Activated naive CD8-positive, alpha-beta T cell (primary cell): Measurements from ENCODE around the gene THSD4.

Source experiments
- H3K27ac Mint-ChIP-seq: one replicate; pipeline ENCODE4 v1.8.0; 2021; ENCODE audit warnings: mixed read lengths
- H3K27me3 Mint-ChIP-seq: one replicate; pipeline ENCODE4 v1.8.0; 2021; ENCODE audit warnings: mixed read lengths
- H3K36me3 Mint-ChIP-seq: one replicate; pipeline ENCODE4 v1.8.0; 2021; ENCODE audit warnings: mixed read lengths
- H3K4me1 Mint-ChIP-seq: one replicate; pipeline ENCODE4 v1.8.0; 2021; ENCODE audit warnings: low read depth, mixed read lengths
- H3K4me3 Mint-ChIP-seq: one replicate; pipeline ENCODE4 v1.8.0; 2021; ENCODE audit warnings: mild to moderate bottlenecking, mixed read lengths
- H3K9me3 Mint-ChIP-seq: one replicate; pipeline ENCODE4 v1.8.0; 2021; ENCODE audit warnings: low read depth, mixed read lengths

THSD4 gene

DNA sequence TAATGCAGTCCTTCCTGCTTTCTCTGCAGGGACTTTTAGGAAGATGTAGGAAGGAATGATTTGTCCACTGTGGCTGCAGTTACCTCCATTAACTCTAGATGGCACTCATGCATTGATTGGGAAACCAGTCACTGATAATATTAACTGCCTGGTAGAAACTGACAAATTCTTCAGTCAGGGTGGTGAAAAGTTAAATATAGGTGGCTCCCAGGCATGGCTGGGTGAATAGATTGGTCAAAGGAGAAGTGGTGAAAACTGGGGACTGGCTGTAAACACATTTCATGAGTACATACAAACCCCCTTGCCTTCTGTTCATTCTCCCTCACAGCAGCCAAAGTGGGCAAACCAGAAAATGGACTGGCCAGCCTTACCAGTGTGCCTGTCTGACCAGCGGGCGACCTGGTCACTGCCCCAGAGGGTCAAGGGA lies 333.4 kb downstream of the THSD4 start:
- Mint-ChIP-seq H3K4me3 (no peak overlapping the region), H3K9me3 (no peaks in the 10 kb centered on the region), H3K4me1 (no peaks in the 10 kb centered on the region), H3K27ac (no peak overlapping the region), H3K27me3 (no peaks in the 10 kb centered on the region), H3K36me3 (no peaks in the 10 kb centered on the region)

- H3K9me3 Mint-ChIP-seq = no peaks in the 10 kb centered on the region
- H3K27me3 Mint-ChIP-seq = no peaks in the 10 kb centered on the region
- H3K27ac Mint-ChIP-seq = no peak overlapping the region
- no peaks in the 10 kb centered on the region for H3K36me3 Mint-ChIP-seq
- no peak overlapping the region for H3K4me3 Mint-ChIP-seq
- H3K4me1 Mint-ChIP-seq = no peaks in the 10 kb centered on the region
Observed at GRCh38 chr15:71449363-71449762, 334.1 kb downstream of the THSD4 start.

DNA sequence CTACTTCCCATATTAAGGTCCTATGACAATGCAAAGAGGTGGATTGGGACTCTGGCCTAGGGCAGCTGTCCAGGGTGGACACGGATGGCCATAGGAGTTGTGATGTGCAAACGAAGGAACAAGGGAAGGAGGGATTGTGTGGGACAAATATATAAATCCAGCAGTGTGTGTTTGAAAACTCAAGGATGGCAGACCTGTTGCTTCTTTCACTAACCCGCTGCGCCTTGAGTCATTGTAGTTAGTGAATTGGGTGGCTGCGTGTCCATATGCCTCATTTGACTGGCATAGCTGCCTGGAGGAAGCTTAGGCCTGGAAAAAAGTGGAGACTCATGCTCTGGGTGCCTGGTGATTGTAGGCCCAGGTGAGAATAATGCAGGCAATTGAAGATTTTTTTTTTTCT lies 334.7 kb downstream of the THSD4 start:
- Mint-ChIP-seq H3K4me3 (no peak overlapping the region), H3K36me3 (no peaks in the 10 kb centered on the region), H3K27me3 (no peaks in the 10 kb centered on the region), H3K27ac (no peak overlapping the region), H3K4me1 (no peaks in the 10 kb centered on the region), H3K9me3 (no peaks in the 10 kb centered on the region)

- no peak overlapping the region for H3K27ac Mint-ChIP-seq
- H3K9me3 Mint-ChIP-seq = no peaks in the 10 kb centered on the region
- peaks cover 2% of the 10 kb centered on the region for H3K27me3 Mint-ChIP-seq
- H3K36me3 Mint-ChIP-seq = no peaks in the 10 kb centered on the region
- no peak overlapping the region for H3K4me3 Mint-ChIP-seq
- no peaks in the 10 kb centered on the region for H3K4me1 Mint-ChIP-seq
Observed at GRCh38 chr15:71451130-71451529, 335.9 kb downstream of the THSD4 start.

- H3K27me3 Mint-ChIP-seq = peaks cover 6% of the 10 kb centered on the region
- H3K27ac Mint-ChIP-seq = no peak overlapping the region
- H3K36me3 Mint-ChIP-seq = no peaks in the 10 kb centered on the region
- no peaks in the 10 kb centered on the region for H3K9me3 Mint-ChIP-seq
- H3K4me3 Mint-ChIP-seq = no peak overlapping the region
- no peaks in the 10 kb centered on the region for H3K4me1 Mint-ChIP-seq
Observed at GRCh38 chr15:71452893-71453292, 337.6 kb downstream of the THSD4 start.

DNA sequence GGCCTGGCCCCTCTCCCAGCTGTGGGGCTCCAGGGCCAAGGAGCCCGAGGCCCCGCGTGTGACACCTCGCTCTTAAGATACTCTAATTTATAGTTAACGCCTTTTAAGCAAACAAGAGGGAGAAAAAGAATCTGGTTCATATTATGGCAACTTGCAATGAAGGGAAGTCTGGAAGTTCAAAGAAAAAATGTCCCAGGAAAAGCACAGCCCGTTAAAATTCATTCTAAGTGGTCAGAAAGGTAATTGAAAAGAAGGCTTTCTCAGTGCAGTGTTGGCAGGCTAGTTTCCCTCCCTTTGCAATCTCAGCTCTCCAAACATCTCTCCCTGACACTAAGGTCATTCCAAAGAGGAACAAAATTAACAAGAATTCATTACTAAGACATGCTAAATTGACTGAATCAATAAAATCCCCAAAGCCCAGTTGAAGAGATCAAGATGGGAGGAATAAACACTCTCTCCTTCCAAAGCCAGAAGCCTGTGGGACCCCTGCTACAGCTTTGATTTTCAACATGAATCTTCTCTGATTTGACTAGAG lies 339.3 kb downstream of the THSD4 start:
- Mint-ChIP-seq H3K36me3 (no peaks in the 10 kb centered on the region), H3K27ac (no peak overlapping the region), H3K9me3 (no peaks in the 10 kb centered on the region), H3K4me1 (no peaks in the 10 kb centered on the region), H3K27me3 (peaks cover 8% of the 10 kb centered on the region), H3K4me3 (no peak overlapping the region)

- Mint-ChIP-seq H3K27me3 (peaks cover 8% of the 10 kb centered on the region), H3K4me3 (no peak overlapping the region), H3K9me3 (no peaks in the 10 kb centered on the region), H3K36me3 (no peaks in the 10 kb centered on the region), H3K4me1 (no peaks in the 10 kb centered on the region), H3K27ac (no peak overlapping the region)
Observed at GRCh38 chr15:71455107-71455506, 339.8 kb downstream of the THSD4 start.

DNA sequence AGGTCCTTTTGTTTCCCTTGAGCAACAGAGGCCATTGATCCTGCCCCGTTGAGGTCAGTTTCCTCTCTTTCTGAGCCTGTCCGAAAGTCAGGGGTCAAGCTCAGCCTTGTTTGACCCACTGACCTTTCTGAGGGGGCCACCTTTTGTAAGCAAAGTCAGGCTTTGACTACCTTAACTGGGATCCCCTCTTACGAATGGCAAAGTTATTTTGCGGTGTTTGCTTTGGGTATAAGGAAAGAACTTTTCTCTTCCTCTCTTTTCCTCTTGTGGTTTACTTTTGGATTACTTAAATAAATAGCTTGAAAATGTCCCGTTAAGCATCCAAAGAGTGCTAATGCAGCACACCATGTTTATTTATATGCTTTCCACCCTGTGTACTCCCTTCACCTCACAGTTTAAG lies 340.6 kb downstream of the THSD4 start:
- Mint-ChIP-seq H3K4me3 (no peak overlapping the region), H3K27ac (no peak overlapping the region), H3K36me3 (no peaks in the 10 kb centered on the region), H3K27me3 (peaks cover 8% of the 10 kb centered on the region), H3K4me1 (no peaks in the 10 kb centered on the region), H3K9me3 (no peaks in the 10 kb centered on the region)

DNA sequence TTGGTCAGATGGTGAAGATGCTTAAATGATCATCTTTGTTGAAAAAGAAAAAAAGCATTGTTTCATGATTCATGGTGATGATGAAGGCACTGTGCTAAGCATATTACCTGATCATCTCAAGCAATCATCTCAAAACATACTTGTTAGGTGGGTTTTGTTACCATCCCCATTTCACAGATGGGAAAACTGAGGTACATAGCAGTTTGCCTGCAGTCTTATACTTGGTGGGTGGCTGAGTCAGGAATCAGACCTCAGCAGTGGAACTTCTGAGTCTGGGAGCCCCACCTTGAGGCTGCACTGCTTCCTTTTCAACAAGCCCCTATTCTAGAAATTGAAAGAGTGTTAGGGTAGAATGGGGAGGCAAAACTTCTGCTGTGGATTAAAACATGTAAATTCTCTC lies 341.1 kb downstream of the THSD4 start:
- Mint-ChIP-seq H3K9me3 (no peaks in the 10 kb centered on the region), H3K36me3 (no peaks in the 10 kb centered on the region), H3K27me3 (peaks cover 8% of the 10 kb centered on the region), H3K27ac (no peak overlapping the region), H3K4me3 (no peak overlapping the region), H3K4me1 (no peaks in the 10 kb centered on the region)

- Mint-ChIP-seq H3K4me3 (no peak overlapping the region), H3K4me1 (no peaks in the 10 kb centered on the region), H3K27ac (no peak overlapping the region), H3K27me3 (peaks cover 8% of the 10 kb centered on the region), H3K36me3 (no peaks in the 10 kb centered on the region), H3K9me3 (no peaks in the 10 kb centered on the region)
Observed at GRCh38 chr15:71456811-71457210, 341.5 kb downstream of the THSD4 start.

GRCh38 chr15:71458089-71458660 lies 342.9 kb downstream of the THSD4 start:
- Mint-ChIP-seq H3K9me3 (no peaks in the 10 kb centered on the region), H3K4me1 (no peaks in the 10 kb centered on the region), H3K27me3 (peaks cover 8% of the 10 kb centered on the region), H3K36me3 (no peaks in the 10 kb centered on the region), H3K4me3 (no peak overlapping the region), H3K27ac (no peak overlapping the region)

GRCh38 chr15:71461748-71462147 lies 346.5 kb downstream of the THSD4 start:
- Mint-ChIP-seq H3K27ac (no peak overlapping the region), H3K4me3 (no peak overlapping the region), H3K36me3 (no peaks in the 10 kb centered on the region), H3K27me3 (peaks cover 6% of the 10 kb centered on the region), H3K4me1 (no peaks in the 10 kb centered on the region), H3K9me3 (no peaks in the 10 kb centered on the region)

DNA sequence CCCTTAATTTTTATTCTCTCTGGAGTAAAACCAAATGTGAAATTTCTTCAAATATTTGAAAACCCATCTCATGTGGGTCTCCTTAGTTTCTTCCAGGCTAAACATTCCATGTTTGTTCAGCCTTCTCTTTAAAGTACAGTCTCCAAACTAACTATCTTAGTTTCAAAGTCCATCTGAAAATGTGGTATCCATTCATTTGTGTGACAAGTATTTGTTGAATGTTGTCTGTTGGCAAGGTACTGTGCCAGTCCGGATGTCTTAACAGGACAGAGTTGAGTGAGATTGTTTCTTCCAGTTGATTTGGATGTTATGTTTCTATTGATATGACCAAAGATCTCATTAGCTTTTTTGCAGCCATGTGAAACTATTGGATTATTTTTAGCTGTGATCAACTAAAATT lies 347.4 kb downstream of the THSD4 start:
- Mint-ChIP-seq H3K27me3 (peaks cover 3% of the 10 kb centered on the region), H3K9me3 (no peaks in the 10 kb centered on the region), H3K27ac (no peak overlapping the region), H3K36me3 (no peaks in the 10 kb centered on the region), H3K4me1 (no peaks in the 10 kb centered on the region), H3K4me3 (no peak overlapping the region)

DNA sequence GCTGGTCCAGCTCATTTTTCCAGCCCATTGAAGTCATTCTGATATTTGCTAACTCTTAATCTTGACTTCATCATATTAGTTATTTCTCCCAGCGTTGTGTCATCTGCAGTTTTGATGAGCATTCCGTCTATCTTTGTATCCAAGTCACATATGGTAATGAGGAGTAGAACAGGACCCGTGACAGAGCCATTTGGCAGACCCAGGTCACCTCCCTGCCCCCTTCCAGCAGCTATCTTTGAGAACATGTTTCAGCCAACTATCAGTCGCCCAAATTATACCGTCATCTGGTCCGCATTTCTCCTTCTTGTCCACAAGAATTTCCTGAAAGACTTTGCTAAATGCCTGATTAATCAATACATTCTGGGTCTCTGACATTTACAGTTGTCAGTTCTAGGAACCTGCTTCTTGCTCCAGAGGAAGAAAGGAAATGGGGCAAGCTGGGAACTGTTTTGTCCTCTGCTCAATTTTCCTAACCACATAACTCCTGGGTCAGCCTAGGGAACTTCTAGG lies 347.9 kb downstream of the THSD4 start:
- Mint-ChIP-seq H3K36me3 (no peaks in the 10 kb centered on the region), H3K27ac (no peak overlapping the region), H3K4me1 (no peaks in the 10 kb centered on the region), H3K9me3 (no peaks in the 10 kb centered on the region), H3K27me3 (peaks cover 2% of the 10 kb centered on the region), H3K4me3 (no peak overlapping the region)

DNA sequence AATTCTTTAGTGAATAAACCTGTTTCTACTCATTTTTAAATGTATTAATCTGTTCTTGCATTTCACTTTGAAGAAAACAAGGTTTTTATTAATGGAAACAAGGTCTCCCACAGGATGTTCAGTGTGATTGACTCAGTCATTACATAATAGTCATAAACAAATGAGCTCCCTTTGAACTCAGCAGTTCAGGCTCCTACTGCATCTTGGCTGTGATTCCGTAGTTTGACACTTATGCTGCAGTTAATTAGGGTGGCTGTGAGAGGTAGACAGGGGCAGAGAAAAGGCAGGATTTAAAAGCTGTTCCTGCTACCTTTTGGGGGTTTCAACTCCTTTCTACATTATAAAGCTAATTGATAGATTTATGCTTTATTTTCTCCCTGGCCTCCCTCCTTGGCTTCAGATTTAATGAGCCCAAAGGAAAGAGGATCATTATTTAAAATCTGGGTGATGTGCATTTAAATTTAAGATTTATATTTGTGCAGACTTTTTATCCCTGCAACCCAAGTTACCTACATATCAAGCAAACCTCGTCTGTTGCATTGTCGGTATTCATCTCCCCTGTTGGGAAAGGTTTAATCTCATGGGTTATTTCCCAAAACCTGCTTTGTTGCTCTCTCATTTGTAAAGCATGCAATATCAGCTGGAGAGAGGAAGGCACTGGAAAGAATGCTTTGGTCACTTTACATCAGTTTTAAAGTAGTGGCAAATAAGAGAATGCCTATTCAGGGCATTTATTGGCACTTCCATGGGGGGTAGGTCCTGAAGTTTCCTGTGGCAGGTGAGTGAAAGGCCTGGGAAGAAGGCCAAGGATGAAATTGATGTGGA lies 350.1 kb downstream of the THSD4 start:
- Mint-ChIP-seq H3K4me1 (no peaks in the 10 kb centered on the region), H3K27me3 (no peaks in the 10 kb centered on the region), H3K4me3 (no peak overlapping the region), H3K36me3 (no peaks in the 10 kb centered on the region), H3K27ac (no peak overlapping the region), H3K9me3 (no peaks in the 10 kb centered on the region)
